H1 (cell line): ENCODE data around the gene INPP4A. TPM values are rescaled to one million over a fixed set of nuclear protein-coding genes. Genes with fewer than 3 reads are reported as not detected.

ENCODE experiments used
- CHD7 ChIP-seq: fragments of 300-600 bp; sonication (generic); IDR thresholded peaks from 2 replicates; pipeline ENCODE4 v1.7.1; 2012; ENCODE audit warnings: low read length, moderate library complexity, mild to moderate bottlenecking, inconsistent platforms; ENCODE audit not compliant: insufficient replicate concordance
- CTBP2 ChIP-seq: IDR thresholded peaks from 2 replicates; pipeline ENCODE4 v1.7.0; 2011; ENCODE audit warnings: borderline replicate concordance, mild to moderate bottlenecking, moderate library complexity, mixed read lengths, low read length; ENCODE audit not compliant: insufficient read depth, insufficient read length
- JUND ChIP-seq: IDR thresholded peaks from 2 replicates; pipeline ENCODE4 v1.6.1; 2011; ENCODE audit warnings: mild to moderate bottlenecking, improper control_type of control experiment, low read length
- KDM4A ChIP-seq: IDR thresholded peaks from one replicate; pipeline ENCODE4 v1.7.1; 2012; ENCODE audit warnings: low read depth, mild to moderate bottlenecking, moderate library complexity, low read length, inconsistent platforms; ENCODE audit not compliant: severe bottlenecking
- KDM5A ChIP-seq: fragments of 200-600 bp; IDR thresholded peaks from 2 replicates; pipeline ENCODE4 v1.7.1; 2012; ENCODE audit warnings: mild to moderate bottlenecking, low read length, inconsistent platforms, mixed read lengths
- RAD21 ChIP-seq, 2 experiments: IDR thresholded peaks in 1 of 2; conservative IDR thresholded peaks in 1 of 2; 2 replicates each; pipeline ENCODE4 v1.6.1; 2011; ENCODE audit warnings: low read depth in 2 of 2, low read length in 2 of 2, improper control_type of control experiment in 1 of 2, inconsistent platforms in 1 of 2, mild to moderate bottlenecking in 1 of 2, moderate library complexity in 1 of 2
- RXRA ChIP-seq: IDR thresholded peaks from 2 replicates; pipeline ENCODE4 v1.6.1; 2011; ENCODE audit warnings: low read depth, mild to moderate bottlenecking, low read length, moderate library complexity; ENCODE audit not compliant: insufficient read depth
- SIN3A ChIP-seq, 2 experiments: IDR thresholded peaks in 1 of 2; conservative IDR thresholded peaks in 1 of 2; 2 replicates each; pipeline ENCODE4 v1.6.1; 2011 to 2012; ENCODE audit warnings: low read length in 2 of 2, improper control_type of control experiment in 1 of 2, low read depth in 1 of 2, mild to moderate bottlenecking in 1 of 2
- SRF ChIP-seq: IDR thresholded peaks from 2 replicates; pipeline ENCODE4 v1.6.1; 2011; ENCODE audit warnings: mild to moderate bottlenecking, low read depth, low read length, moderate library complexity
- TAF7 ChIP-seq: optimal IDR thresholded peaks from 2 replicates; pipeline ENCODE3; 2011; ENCODE audit warnings: low read depth, mild to moderate bottlenecking, inconsistent platforms, low read length, moderate library complexity, borderline replicate concordance
- polyA plus RNA-seq, 7 experiments: library from polyadenylated mRNA; depleted of rRNA in 3 of 7; stranded (reverse) in 5 of 7; unstranded in 2 of 7; fragments of >200 nt in 5 of 7; fragments of 200-250 nt in 2 of 7; gene quantifications; 1 replicate in 5 of 7; 2 replicates in 1 of 7; 4 replicates in 1 of 7; pipeline versions ENCODE4 v1.2.1 to v1.2.3, GENCODE V29; 2011 to 2013; ENCODE audit warnings: missing spikeins in 2 of 7, mixed read lengths in 2 of 7
- total RNA-seq: library from RNA; stranded (reverse); fragmentation: NEBNext Ultra II Directional; extraction: Animal tissue kit (Norgen Biotek cat#: 25700); gene quantifications from 2 replicates; pipeline ENCODE4 v1.2.1, GENCODE V29; 2021

INPP4A gene
- total and polyA plus RNA-seq, 2 of the 8 experiments (the other 6 are each of a cell fraction or from before 2014, with no cell fraction given): 25.6 to 34.3 TPM

DNA sequence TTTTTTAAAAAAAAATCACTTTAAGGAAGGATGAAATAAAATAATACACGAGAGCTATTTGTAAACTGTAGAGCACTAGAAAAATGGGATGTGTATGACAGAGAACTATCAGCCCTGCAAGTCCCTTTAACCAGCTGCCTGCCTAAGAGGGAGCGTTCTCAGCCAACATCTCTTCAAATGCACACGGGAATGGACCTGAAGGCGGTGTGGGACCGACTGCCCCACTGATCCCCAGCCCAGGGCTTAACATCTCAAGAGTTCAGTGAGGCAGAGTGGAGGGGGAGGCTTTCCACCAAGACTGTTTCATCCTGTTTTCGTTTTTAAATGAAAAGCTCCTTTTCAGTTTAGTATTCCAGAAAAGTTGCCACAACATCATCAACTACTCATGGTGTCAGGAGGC lies 2.2 kb downstream of the INPP4A start (continued):
- no peak for TF ChIP-seq RXRA
- no peak for TF ChIP-seq SIN3A (conservative IDR thresholded peaks at IDR 0.05 in 1 of 2, IDR thresholded peaks at IDR 0.05 in 1 of 2; ENCODE audit: low read depth in 1 of 2, low read length in 2 of 2)
- TF ChIP-seq TAF7: no peak
- no peak for TF ChIP-seq KDM4A
- no peak for TF ChIP-seq CTBP2
- no peak for TF ChIP-seq SRF
- TF ChIP-seq CHD7: no peak
- TF ChIP-seq RAD21 (IDR thresholded peaks at IDR 0.05 in 1 of 2, conservative IDR thresholded peaks at IDR 0.05 in 1 of 2; ENCODE audit: low read depth in 2 of 2, low read length in 2 of 2): no peak
- no peak for TF ChIP-seq KDM5A
- TF ChIP-seq JUND: no peak
- TF ChIP-seq, all 59 proteins: peak for 0
